K562 treated with DMSO at 1 percent for 24 hours (cell line): ENCODE results near the gene HGD. TPM values are rescaled to one million over a fixed set of nuclear protein-coding genes. Genes with fewer than 3 reads are reported as not detected.

Source experiments
- total RNA-seq: library from RNA; unstranded; fragments of 300-600 nt; gene quantifications from 2 replicates; pipeline ENCODE4 v1.2.3, GENCODE V29; 2022; ENCODE audit warnings: low read depth; ENCODE audit not compliant: insufficient read depth

HGD gene, protein sequence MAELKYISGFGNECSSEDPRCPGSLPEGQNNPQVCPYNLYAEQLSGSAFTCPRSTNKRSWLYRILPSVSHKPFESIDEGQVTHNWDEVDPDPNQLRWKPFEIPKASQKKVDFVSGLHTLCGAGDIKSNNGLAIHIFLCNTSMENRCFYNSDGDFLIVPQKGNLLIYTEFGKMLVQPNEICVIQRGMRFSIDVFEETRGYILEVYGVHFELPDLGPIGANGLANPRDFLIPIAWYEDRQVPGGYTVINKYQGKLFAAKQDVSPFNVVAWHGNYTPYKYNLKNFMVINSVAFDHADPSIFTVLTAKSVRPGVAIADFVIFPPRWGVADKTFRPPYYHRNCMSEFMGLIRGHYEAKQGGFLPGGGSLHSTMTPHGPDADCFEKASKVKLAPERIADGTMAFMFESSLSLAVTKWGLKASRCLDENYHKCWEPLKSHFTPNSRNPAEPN
- total RNA-seq: not detected in 2 replicates

DNA sequence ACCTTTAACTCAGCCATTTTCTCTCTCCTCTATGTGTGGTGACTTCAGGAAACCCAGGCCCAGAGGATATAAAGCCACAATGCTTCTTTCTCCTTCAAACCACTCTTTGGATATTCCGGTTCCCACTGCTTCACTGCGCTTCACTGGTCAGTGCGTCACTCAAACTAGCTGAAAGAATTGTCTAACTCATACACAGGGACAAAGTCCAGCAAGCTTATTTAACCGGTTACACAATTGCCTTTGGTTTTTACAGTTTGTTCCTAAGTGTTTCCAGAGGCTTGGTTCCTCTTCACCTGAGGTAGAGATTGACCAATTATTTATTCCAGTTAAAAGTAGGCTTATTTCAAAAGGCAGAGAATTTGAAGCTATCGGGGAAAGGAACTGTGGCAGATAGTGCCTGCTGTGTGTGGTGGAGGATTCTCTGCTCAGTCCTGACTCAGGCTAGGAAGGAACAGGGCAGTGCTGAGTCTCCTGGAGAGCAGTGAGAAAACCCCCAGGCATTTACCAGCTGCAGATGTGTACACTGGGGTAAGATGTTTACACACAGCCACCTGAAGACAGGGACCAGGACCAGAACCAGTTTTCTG is at the start of gene HGD:
Gene HGD, minus strand, starts transcription at position 145 of the 587 bp plus-strand sequence. Its CDS starts 128 bp downstream, at position 17.

DNA sequence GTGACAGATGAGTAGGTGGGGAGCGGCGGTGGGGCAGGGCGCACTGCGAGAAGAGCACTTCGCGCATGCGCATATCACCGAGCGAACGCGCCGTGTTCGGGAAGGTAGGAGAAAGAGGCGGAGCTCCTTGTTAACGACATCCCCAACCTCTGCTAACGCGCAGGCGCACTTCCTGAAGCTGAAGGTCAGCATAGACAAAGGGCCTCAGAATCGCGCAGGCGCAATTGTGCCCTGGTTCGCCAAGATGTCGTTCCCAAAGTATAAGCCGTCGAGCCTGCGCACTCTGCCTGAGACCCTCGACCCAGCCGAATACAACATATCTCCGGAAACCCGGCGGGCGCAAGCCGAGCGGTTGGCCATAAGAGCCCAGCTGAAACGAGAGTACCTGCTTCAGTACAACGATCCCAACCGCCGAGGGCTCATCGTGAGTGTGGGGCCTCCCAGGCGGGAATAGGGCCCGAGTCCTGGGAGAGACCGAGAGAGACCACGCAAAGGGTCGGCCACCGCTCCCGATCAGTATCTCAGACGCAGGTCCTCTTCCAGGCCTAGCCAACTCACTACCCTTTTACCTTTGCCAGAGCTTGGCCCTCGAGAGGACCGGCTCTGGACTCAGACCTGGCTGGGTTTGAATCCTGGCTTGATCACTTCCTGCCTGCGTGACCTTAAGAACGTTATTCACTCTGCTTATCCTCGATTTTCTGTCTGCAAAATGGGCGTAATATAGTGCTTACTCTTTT is 85.8 kb downstream of the HGD start, which contains the start of gene NDUFB4:
Gene NDUFB4, plus strand, starts transcription at position 221 of the 737 bp plus-strand sequence. Its CDS starts 24 bp downstream, at position 245.

Other genes with a start within 250 kb of the HGD start
- not detected in 2 replicates for gene FSTL1, start 231.2 kb downstream of the HGD start, total RNA-seq
- gene NDUFB4, start 85.9 kb downstream of the HGD start, total RNA-seq: 213 and 215 TPM in 2 replicates
- gene RABL3, start 60.3 kb upstream of the HGD start, total RNA-seq: 2.2 and 3.3 TPM in 2 replicates
- 7.3 and 9.3 TPM in 2 replicates for gene GTF2E1, start 60.5 kb upstream of the HGD start, total RNA-seq
- 0.05 and 0.08 TPM in 2 replicates for gene STXBP5L, start 226.0 kb upstream of the HGD start, total RNA-seq